HG03066 (cell line): ENCODE data around the gene SND1.

Experiments used
- ATAC-seq: cut with Tn5 transposase; IDR thresholded peaks from one replicate; pipeline ENCODE4 v1.9.1; 2021; ENCODE audit warnings: low read depth; ENCODE audit not compliant: unreplicated experiment

Gene SND1

GRCh38 chr7:127979113-127979727, 327.2 kb downstream of the SND1 start:
- ATAC-seq, result no peak

GRCh38 chr7:127979728-127980126, 327.7 kb downstream of the SND1 start:
- no peak for ATAC-seq

- no peak for ATAC-seq
Observed at GRCh38 chr7:127980901-127981300, 328.9 kb downstream of the SND1 start.

- ATAC-seq, result no peak
Observed at GRCh38 chr7:127981965-127982364, 330.0 kb downstream of the SND1 start.

GRCh38 chr7:127983804-127984332, 331.9 kb downstream of the SND1 start:
- no peak for ATAC-seq

- ATAC-seq, result no peak
Observed at GRCh38 chr7:127986581-127987521, 334.9 kb downstream of the SND1 start.

- no peak for ATAC-seq
Observed at GRCh38 chr7:127988751-127989150, 336.8 kb downstream of the SND1 start.

GRCh38 chr7:127993317-127993716, 341.3 kb downstream of the SND1 start:
- no peak for ATAC-seq

GRCh38 chr7:127993987-127994386, 342.0 kb downstream of the SND1 start:
- no peak for ATAC-seq

GRCh38 chr7:127995156-127995880, 343.3 kb downstream of the SND1 start:
- ATAC-seq, result no peak

GRCh38 chr7:127995881-127996215, 343.9 kb downstream of the SND1 start:
- ATAC-seq, result no peak

GRCh38 chr7:127996253-127997071, 344.5 kb downstream of the SND1 start:
- no peak for ATAC-seq

- ATAC-seq, result no peak
Observed at GRCh38 chr7:127997226-127997922, 345.4 kb downstream of the SND1 start.

GRCh38 chr7:127998671-127999070, 346.7 kb downstream of the SND1 start:
- ATAC-seq, result no peak

GRCh38 chr7:128000048-128000447, 348.1 kb downstream of the SND1 start:
- ATAC-seq, result no peak

GRCh38 chr7:128000854-128001265, 348.9 kb downstream of the SND1 start:
- ATAC-seq, result peak; percentile 55

GRCh38 chr7:128003167-128003566, 351.2 kb downstream of the SND1 start:
- ATAC-seq, result peak; percentile 58

- no peak for ATAC-seq
Observed at GRCh38 chr7:128003787-128004186, 351.8 kb downstream of the SND1 start.

- ATAC-seq, result no peak
Observed at GRCh38 chr7:128004623-128005022, 352.6 kb downstream of the SND1 start.

GRCh38 chr7:128005117-128005516, 353.1 kb downstream of the SND1 start:
- ATAC-seq, result no peak
